Endodermal cell (in vitro differentiated cells): ENCODE measurements around the gene MPZL1. TPM values are rescaled to one million over a fixed set of nuclear protein-coding genes. Genes with fewer than 3 reads are reported as not detected.

ENCODE experiments used
- DNase-seq: peaks from one replicate; pipeline ENCODE4 v3.0.0-alpha.2; 2017
- H3K27ac ChIP-seq: 2 replicates; pipeline ENCODE4 v1.5.1; 2013; ENCODE audit warnings: mild to moderate bottlenecking, low read depth, low read length, moderate library complexity
- H3K27me3 ChIP-seq: 2 replicates; pipeline ENCODE4 v1.6.1; 2013; ENCODE audit warnings: mild to moderate bottlenecking, low read length, moderate library complexity; ENCODE audit not compliant: insufficient read depth, control insufficient read depth, poor library complexity, severe bottlenecking
- H3K36me3 ChIP-seq: 2 replicates; pipeline ENCODE4 v1.7.0; 2013; ENCODE audit warnings: mild to moderate bottlenecking, low read length, moderate library complexity; ENCODE audit not compliant: control insufficient read depth, insufficient read depth
- H3K4me1 ChIP-seq: one replicate; pipeline ENCODE4 v1.7.0; 2013; ENCODE audit warnings: low read length; ENCODE audit not compliant: control insufficient read depth, insufficient read depth
- H3K4me3 ChIP-seq: 2 replicates; pipeline ENCODE4 v1.5.1; 2013; ENCODE audit warnings: mild to moderate bottlenecking, low read length, moderate library complexity
- H3K9ac ChIP-seq: 2 replicates; pipeline ENCODE4 v1.6.1; 2013; ENCODE audit warnings: mild to moderate bottlenecking, low read length, moderate library complexity; ENCODE audit not compliant: poor library complexity, severe bottlenecking; ENCODE audit errors: extremely low read depth
- H3K9me3 ChIP-seq: 2 replicates; pipeline ENCODE4 v1.6.1; 2013; ENCODE audit warnings: mild to moderate bottlenecking, low read length, moderate library complexity; ENCODE audit not compliant: control insufficient read depth
- H3K27ac Mint-ChIP-seq: 2 replicates; pipeline ENCODE4 v1.8.0; 2020; ENCODE audit warnings: mixed read lengths
- H3K27me3 Mint-ChIP-seq: 2 replicates; pipeline ENCODE4 v1.8.0; 2021; ENCODE audit warnings: mild to moderate bottlenecking, mixed read lengths; ENCODE audit not compliant: insufficient read depth
- H3K36me3 Mint-ChIP-seq: 2 replicates; pipeline ENCODE4 v1.8.0; 2020; ENCODE audit warnings: low read depth, mixed read lengths
- H3K4me1 Mint-ChIP-seq: 2 replicates; pipeline ENCODE4 v1.8.0; 2020; ENCODE audit warnings: mixed read lengths
- H3K4me3 Mint-ChIP-seq: 2 replicates; pipeline ENCODE4 v1.8.0; 2020; ENCODE audit warnings: mild to moderate bottlenecking, moderate library complexity, mixed read lengths
- H3K9me3 Mint-ChIP-seq: 2 replicates; pipeline ENCODE4 v1.8.0; 2020; ENCODE audit warnings: mild to moderate bottlenecking, mixed read lengths
- WGBS, 2 experiments: methylation state at CpG; one replicate each; pipeline versions ENCODE4 v1.1.5 to v1.1.7; 2013; ENCODE audit warnings: missing lambda C conversion rate in 2 of 2, mixed read lengths in 1 of 2; ENCODE audit not compliant: insufficient coverage in 1 of 2, insufficient read length in 1 of 2; 5-methylcytosine and 5-hydroxymethylcytosine counted together
- total RNA-seq, 2 donors: library from RNA; stranded (reverse); fragmentation: NEBNext Ultra II Directional in 1 of 2; extraction: Animal tissue kit (Norgen Biotek cat#: 25700) in 1 of 2; gene quantifications; 2 replicates in 1 of 2; 3 replicates in 1 of 2; pipeline ENCODE4 v1.2.1, GENCODE V29; 2021
- TF ChIP-seq, protein P1 (sequence below): fragments of 200-600 bp; sonication (generic); conservative IDR thresholded peaks from 2 replicates; pipeline ENCODE4 v1.5.0; 2021; ENCODE audit warnings: antibody characterized with exemption, mild to moderate bottlenecking

MPZL1 gene
- total RNA-seq, 2 donors from 2014 or later = 111 to 114 TPM

DNA sequence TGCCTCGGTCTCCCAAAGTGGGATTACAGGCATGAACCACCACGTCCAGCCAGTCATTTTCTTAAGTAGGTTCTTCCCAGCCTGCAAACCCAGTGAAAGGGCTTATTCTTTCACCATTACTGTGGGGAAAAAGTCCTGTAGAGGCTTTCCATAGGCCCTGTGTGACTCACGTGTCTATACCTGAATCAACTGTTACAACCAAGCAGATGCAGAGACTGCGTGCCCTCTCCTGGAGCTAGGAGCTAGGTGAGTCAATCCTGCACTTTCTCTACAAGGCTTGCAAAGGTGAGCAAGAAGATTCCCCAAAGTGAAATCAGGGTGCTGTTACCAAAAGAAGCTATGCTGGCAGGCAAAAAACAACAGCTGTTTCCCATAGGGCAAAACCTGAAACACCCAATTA is 13.8 kb upstream of the MPZL1 start:
- no peak overlapping the region for H3K4me3 ChIP-seq
- Mint-ChIP-seq H3K27ac (peak overlapping the region; percentile 6), H3K4me1 (peaks cover 32% of the 10 kb centered on the region), H3K4me3 (no peak overlapping the region), H3K27me3 (peaks cover 26% of the 10 kb centered on the region), H3K36me3 (no peaks in the 10 kb centered on the region), H3K9me3 (no peaks in the 10 kb centered on the region)
- no peak overlapping the region for H3K9ac ChIP-seq
- peak; percentile 58 for DNase-seq
- TF ChIP-seq, protein P1, sequence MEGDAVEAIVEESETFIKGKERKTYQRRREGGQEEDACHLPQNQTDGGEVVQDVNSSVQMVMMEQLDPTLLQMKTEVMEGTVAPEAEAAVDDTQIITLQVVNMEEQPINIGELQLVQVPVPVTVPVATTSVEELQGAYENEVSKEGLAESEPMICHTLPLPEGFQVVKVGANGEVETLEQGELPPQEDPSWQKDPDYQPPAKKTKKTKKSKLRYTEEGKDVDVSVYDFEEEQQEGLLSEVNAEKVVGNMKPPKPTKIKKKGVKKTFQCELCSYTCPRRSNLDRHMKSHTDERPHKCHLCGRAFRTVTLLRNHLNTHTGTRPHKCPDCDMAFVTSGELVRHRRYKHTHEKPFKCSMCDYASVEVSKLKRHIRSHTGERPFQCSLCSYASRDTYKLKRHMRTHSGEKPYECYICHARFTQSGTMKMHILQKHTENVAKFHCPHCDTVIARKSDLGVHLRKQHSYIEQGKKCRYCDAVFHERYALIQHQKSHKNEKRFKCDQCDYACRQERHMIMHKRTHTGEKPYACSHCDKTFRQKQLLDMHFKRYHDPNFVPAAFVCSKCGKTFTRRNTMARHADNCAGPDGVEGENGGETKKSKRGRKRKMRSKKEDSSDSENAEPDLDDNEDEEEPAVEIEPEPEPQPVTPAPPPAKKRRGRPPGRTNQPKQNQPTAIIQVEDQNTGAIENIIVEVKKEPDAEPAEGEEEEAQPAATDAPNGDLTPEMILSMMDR = no peak
- H3K36me3 ChIP-seq = no peaks in the 10 kb centered on the region
- no peak overlapping the region for H3K27ac ChIP-seq
- peaks cover 3% of the 10 kb centered on the region for H3K4me1 ChIP-seq
- H3K27me3 ChIP-seq = peaks cover 9% of the 10 kb centered on the region
- 87 to 90% methylated on average over 4 of the region's 4 CpGs for WGBS, 2 experiments
- H3K9me3 ChIP-seq = no peaks in the 10 kb centered on the region

DNA sequence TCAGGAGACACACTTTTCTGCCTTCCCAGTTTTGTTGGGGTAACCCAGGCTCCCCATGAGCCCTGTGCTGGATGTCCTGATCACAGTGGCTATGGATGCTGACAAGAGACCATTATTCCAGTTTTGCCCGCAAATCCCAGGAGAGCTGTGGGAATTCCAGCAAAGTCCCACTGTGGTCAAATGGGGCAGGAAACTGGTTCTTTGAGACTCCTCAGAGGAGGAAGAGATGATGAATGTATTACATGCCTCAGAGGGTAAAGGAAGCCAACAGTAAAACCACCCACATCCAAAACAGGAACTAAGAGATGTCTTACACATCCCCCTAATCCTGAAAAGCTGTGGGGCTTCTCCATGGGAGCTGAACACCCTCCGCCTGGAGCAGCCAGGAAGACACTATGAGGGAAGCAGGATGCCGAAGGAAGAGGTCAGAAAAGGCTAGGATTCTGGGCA is 12.8 kb upstream of the MPZL1 start:
- WGBS, 2 experiments = 90 to 94% methylated on average over 3 of the region's 3 CpGs
- Histone ChIP-seq H3K9ac (no peak overlapping the region), H3K27me3 (peaks cover 20% of the 10 kb centered on the region), H3K36me3 (no peaks in the 10 kb centered on the region), H3K4me3 (no peak overlapping the region), H3K9me3 (no peaks in the 10 kb centered on the region), H3K4me1 (peaks cover 3% of the 10 kb centered on the region), H3K27ac (no peak overlapping the region)
- peak; percentile 58 for DNase-seq
- H3K9me3 Mint-ChIP-seq = no peaks in the 10 kb centered on the region
- TF ChIP-seq, protein P1 = no peak
- H3K36me3 Mint-ChIP-seq = no peaks in the 10 kb centered on the region
- peaks cover 33% of the 10 kb centered on the region for H3K4me1 Mint-ChIP-seq
- H3K4me3 Mint-ChIP-seq = no peak overlapping the region
- H3K27me3 Mint-ChIP-seq = peaks cover 27% of the 10 kb centered on the region
- no peak overlapping the region for H3K27ac Mint-ChIP-seq

DNA sequence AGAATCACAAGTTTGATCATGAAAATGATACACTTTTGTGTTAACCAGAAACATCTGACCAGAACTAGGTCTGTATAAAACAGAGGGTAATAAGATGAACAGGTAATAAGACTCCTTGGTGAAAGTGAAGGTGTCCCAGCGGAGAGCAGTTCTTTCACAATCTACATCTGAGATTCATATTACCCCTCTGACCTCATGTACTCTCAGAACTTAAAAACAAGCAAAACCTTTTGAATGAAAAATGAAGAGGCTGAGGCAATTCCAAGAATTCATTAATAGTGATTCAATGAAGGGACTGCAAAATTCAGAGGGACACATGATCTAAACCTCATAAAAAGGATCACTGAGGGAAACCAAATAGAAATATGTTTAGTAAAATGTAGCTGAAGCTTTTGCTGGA is 10.9 kb upstream of the MPZL1 start:
- no peak overlapping the region for H3K9ac ChIP-seq
- H3K27ac ChIP-seq = no peak overlapping the region
- no peak overlapping the region for H3K4me3 Mint-ChIP-seq
- no peak overlapping the region for H3K4me3 ChIP-seq
- TF ChIP-seq, protein P1 = no peak
- peaks cover 3% of the 10 kb centered on the region for H3K4me1 ChIP-seq
- no peaks in the 10 kb centered on the region for H3K36me3 Mint-ChIP-seq
- H3K27ac Mint-ChIP-seq = no peak overlapping the region
- 100% methylated on average over 1 of the region's 1 CpG; no CpG with 5 or more reads in 1 of the 2 experiments for WGBS, 2 experiments
- H3K9me3 ChIP-seq = no peaks in the 10 kb centered on the region
- H3K4me1 Mint-ChIP-seq = peaks cover 21% of the 10 kb centered on the region
- no peaks in the 10 kb centered on the region for H3K36me3 ChIP-seq
- H3K27me3 Mint-ChIP-seq = peaks cover 25% of the 10 kb centered on the region
- peaks cover 20% of the 10 kb centered on the region for H3K27me3 ChIP-seq
- no peaks in the 10 kb centered on the region for H3K9me3 Mint-ChIP-seq
- no peak for DNase-seq
